HEK293 (cell line): Measurements from ENCODE around the gene DMRTA1.
A peak's percentile ranks its signal among the peaks of the same experiment; 100 is the strongest.

ENCODE experiments used
- CTCF ChIA-PET: fragments of 350-600 bp; formaldehyde crosslinking; extraction: SDS; loops from one replicate; lab custom pipeline; 2021; ENCODE audit warnings: antibody characterized with exemption; lab: Yijun Ruan, JAX
- POLR2A ChIA-PET: fragments of 300-600 bp; formaldehyde crosslinking; extraction: SDS; loops from one replicate; lab custom pipeline; 2020; ENCODE audit warnings: antibody characterized with exemption, inconsistent platforms; lab: Yijun Ruan, JAX
- H3K27ac ChIP-seq: fragments of 200-500 bp; sonication (Bioruptor generic); 2 replicates; pipeline ENCODE4 v1.5.1; 2014; ENCODE audit warnings: low read depth, low read length, control low read depth, inconsistent platforms; ENCODE audit errors: extremely low read depth
- H3K36me3 ChIP-seq, 2 experiments: fragments of 200-500 bp in 1 of 2; sonication (Bioruptor generic) in 1 of 2; 1 replicate in 1 of 2; 2 replicates in 1 of 2; pipeline ENCODE4 v1.5.1; 2014 to 2017; ENCODE audit warnings: inconsistent platforms in 2 of 2, low read length in 2 of 2; ENCODE audit not compliant: control insufficient read depth in 2 of 2, insufficient read depth in 1 of 2
- H3K4me1 ChIP-seq: fragments of 200-500 bp; sonication (Bioruptor generic); 2 replicates; pipeline ENCODE4 v1.5.1; 2014; ENCODE audit warnings: mild to moderate bottlenecking, low read length, inconsistent platforms; ENCODE audit not compliant: control insufficient read depth, insufficient read depth
- H3K4me3 ChIP-seq: 2 replicates; pipeline ENCODE4 v1.5.1; 2011; ENCODE audit warnings: low read depth, mild to moderate bottlenecking, control low read depth, low read length, moderate library complexity
- H3K9me3 ChIP-seq: fragments of 200-500 bp; sonication (Bioruptor generic); 2 replicates; pipeline ENCODE4 v1.5.1; 2014; ENCODE audit warnings: low read depth, low read length, inconsistent platforms; ENCODE audit not compliant: control insufficient read depth, insufficient read depth
- FEZF1 ChIP-seq: fragments of 450-650 bp; formaldehyde crosslinking; IDR thresholded peaks from 2 replicates; pipeline ENCODE4 v1.5.1; 2016; ENCODE audit warnings: missing biosample characterization, missing genetic modification characterization
- GLIS1 ChIP-seq: fragments of 450-650 bp; formaldehyde crosslinking; IDR thresholded peaks from 2 replicates; pipeline ENCODE4 v1.5.1; 2016; ENCODE audit warnings: missing biosample characterization, missing genetic modification characterization
- GLIS2 ChIP-seq: fragments of 450-650 bp; formaldehyde crosslinking; IDR thresholded peaks from 2 replicates; pipeline ENCODE4 v1.5.1; 2016; ENCODE audit warnings: missing biosample characterization, missing genetic modification characterization
- SCRT2 ChIP-seq: fragments of 450-650 bp; formaldehyde crosslinking; IDR thresholded peaks from 2 replicates; pipeline ENCODE4 v1.5.1; 2016; ENCODE audit warnings: missing biosample characterization, missing genetic modification characterization
- YY1 ChIP-seq: fragments of 450-650 bp; formaldehyde crosslinking; IDR thresholded peaks from 2 replicates; pipeline ENCODE4 v1.5.1; 2018; ENCODE audit warnings: missing biosample characterization, missing genetic modification characterization
- ZBTB17 ChIP-seq: fragments of 450-650 bp; formaldehyde crosslinking; IDR thresholded peaks from 2 replicates; pipeline ENCODE4 v1.5.1; 2016; ENCODE audit warnings: missing biosample characterization, missing genetic modification characterization
- ZBTB20 ChIP-seq: fragments of 450-650 bp; formaldehyde crosslinking; IDR thresholded peaks from 2 replicates; pipeline ENCODE4 v1.5.1; 2016; ENCODE audit warnings: missing biosample characterization, missing genetic modification characterization
- ZIC2 ChIP-seq: fragments of 450-650 bp; formaldehyde crosslinking; IDR thresholded peaks from 2 replicates; pipeline ENCODE4 v1.5.1; 2016; ENCODE audit warnings: missing biosample characterization, missing genetic modification characterization
- ZNF121 ChIP-seq: fragments of 450-650 bp; formaldehyde crosslinking; IDR thresholded peaks from 2 replicates; pipeline ENCODE4 v1.5.1; 2016; ENCODE audit warnings: missing biosample characterization, missing genetic modification characterization
- ZNF335 ChIP-seq: fragments of 450-650 bp; formaldehyde crosslinking; conservative IDR thresholded peaks from 2 replicates; pipeline ENCODE4 v1.5.1; 2016; ENCODE audit warnings: missing biosample characterization, missing genetic modification characterization
- ZNF423 ChIP-seq: fragments of 450-650 bp; formaldehyde crosslinking; IDR thresholded peaks from 2 replicates; pipeline ENCODE4 v1.5.1; 2016; ENCODE audit warnings: missing biosample characterization, missing genetic modification characterization
- ZNF624 ChIP-seq: fragments of 450-650 bp; formaldehyde crosslinking; IDR thresholded peaks from 2 replicates; pipeline ENCODE4 v1.5.1; 2017; ENCODE audit warnings: missing biosample characterization, missing genetic modification characterization
- ZNF777 ChIP-seq: fragments of 450-650 bp; formaldehyde crosslinking; IDR thresholded peaks from 2 replicates; pipeline ENCODE4 v1.5.1; 2017; ENCODE audit warnings: missing biosample characterization, missing genetic modification characterization, borderline replicate concordance
- ZSCAN30 ChIP-seq: fragments of 450-650 bp; IDR thresholded peaks from 2 replicates; pipeline ENCODE4 v1.5.1; 2018; ENCODE audit warnings: missing biosample characterization, mild to moderate bottlenecking, missing genetic modification characterization, moderate library complexity
- TF ChIP-seq, protein P1 (sequence below): fragments of 450-650 bp; formaldehyde crosslinking; IDR thresholded peaks from 2 replicates; pipeline ENCODE4 v1.5.1; 2016; ENCODE audit warnings: missing biosample characterization, missing genetic modification characterization
- TF ChIP-seq, protein P2 (sequence below): fragments of 450-650 bp; formaldehyde crosslinking; IDR thresholded peaks from 2 replicates; pipeline ENCODE4 v1.5.1; 2016; ENCODE audit warnings: missing biosample characterization, missing genetic modification characterization
- TF ChIP-seq, protein P3 (sequence below): fragments of 450-650 bp; formaldehyde crosslinking; IDR thresholded peaks from 2 replicates; pipeline ENCODE4 v1.5.1; 2016; ENCODE audit warnings: missing biosample characterization, missing genetic modification characterization
- TF ChIP-seq, protein P4 (sequence below): fragments of 450-650 bp; formaldehyde crosslinking; IDR thresholded peaks from 2 replicates; pipeline ENCODE4 v1.5.1; 2016; ENCODE audit warnings: missing biosample characterization, missing genetic modification characterization
- TF ChIP-seq, protein P5 (sequence below): fragments of 450-650 bp; formaldehyde crosslinking; IDR thresholded peaks from 2 replicates; pipeline ENCODE4 v1.5.1; 2016; ENCODE audit warnings: missing biosample characterization, missing genetic modification characterization
- TF ChIP-seq, protein P6 (sequence below): sonication (generic); formaldehyde crosslinking; IDR thresholded peaks from 2 replicates; pipeline ENCODE4 v1.8.1; 2022; ENCODE audit warnings: mild to moderate bottlenecking, moderate library complexity, missing genetic modification reagents
- TF ChIP-seq, protein P7 (sequence below): fragments of 450-650 bp; formaldehyde crosslinking; IDR thresholded peaks from 2 replicates; pipeline ENCODE4 v1.5.1; 2017; ENCODE audit warnings: missing biosample characterization, missing genetic modification characterization
- TF ChIP-seq, protein P8 (sequence below): fragments of 450-650 bp; formaldehyde crosslinking; optimal IDR thresholded peaks from 2 replicates; pipeline ENCODE3; 2016; ENCODE audit warnings: missing biosample characterization, mild to moderate bottlenecking, missing genetic modification characterization

The DMRTA1 gene

DNA sequence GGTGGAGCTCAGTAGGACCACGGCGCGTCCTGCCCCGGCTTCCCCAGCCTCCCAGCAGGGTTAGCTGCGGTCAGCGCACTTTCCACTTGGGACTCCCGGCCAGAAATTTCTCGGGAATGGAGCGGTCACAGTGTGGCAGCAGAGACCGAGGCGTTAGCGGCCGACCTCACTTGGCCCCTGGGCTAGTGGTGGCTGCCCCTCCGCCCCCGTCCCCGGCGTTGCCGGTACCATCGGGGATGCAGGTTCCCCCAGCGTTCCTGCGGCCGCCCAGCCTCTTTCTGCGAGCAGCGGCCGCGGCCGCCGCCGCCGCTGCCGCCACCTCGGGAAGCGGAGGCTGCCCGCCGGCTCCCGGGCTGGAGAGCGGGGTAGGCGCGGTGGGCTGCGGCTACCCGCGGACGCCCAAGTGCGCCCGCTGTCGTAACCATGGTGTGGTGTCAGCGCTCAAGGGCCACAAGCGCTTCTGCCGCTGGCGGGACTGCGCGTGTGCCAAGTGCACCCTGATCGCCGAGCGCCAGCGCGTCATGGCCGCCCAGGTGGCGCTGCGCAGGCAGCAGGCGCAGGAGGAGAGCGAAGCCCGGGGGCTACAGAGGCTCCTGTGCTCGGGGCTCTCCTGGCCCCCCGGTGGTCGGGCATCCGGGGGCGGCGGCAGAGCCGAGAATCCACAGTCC lies 460 bp downstream of the DMRTA1 start:
- ChIA-PET CTCF (interaction anchor here (2.1 kb wide), 1 partner anchor 140 kb away, joined by 9 read pairs; no protein-coding TSS in a partner anchor), POLR2A (interaction anchor here (1.1 kb wide), 1 partner anchor 13 kb away, joined by 3 read pairs; no protein-coding TSS in a partner anchor)
- peak overlapping the region; percentile 60 for H3K27ac ChIP-seq
- no peaks in the 10 kb centered on the region for H3K9me3 ChIP-seq
- H3K36me3 ChIP-seq = no peaks in the 10 kb centered on the region
- peak overlapping the region; percentile 98 for H3K4me3 ChIP-seq
- H3K4me1 ChIP-seq = no peaks in the 10 kb centered on the region
- TF ChIP-seq, protein P1, sequence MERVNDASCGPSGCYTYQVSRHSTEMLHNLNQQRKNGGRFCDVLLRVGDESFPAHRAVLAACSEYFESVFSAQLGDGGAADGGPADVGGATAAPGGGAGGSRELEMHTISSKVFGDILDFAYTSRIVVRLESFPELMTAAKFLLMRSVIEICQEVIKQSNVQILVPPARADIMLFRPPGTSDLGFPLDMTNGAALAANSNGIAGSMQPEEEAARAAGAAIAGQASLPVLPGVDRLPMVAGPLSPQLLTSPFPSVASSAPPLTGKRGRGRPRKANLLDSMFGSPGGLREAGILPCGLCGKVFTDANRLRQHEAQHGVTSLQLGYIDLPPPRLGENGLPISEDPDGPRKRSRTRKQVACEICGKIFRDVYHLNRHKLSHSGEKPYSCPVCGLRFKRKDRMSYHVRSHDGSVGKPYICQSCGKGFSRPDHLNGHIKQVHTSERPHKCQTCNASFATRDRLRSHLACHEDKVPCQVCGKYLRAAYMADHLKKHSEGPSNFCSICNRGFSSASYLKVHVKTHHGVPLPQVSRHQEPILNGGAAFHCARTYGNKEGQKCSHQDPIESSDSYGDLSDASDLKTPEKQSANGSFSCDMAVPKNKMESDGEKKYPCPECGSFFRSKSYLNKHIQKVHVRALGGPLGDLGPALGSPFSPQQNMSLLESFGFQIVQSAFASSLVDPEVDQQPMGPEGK (tag by site-specific recombination) = peak; percentile 44; the same call in 1 of the 2 replicates
- TF ChIP-seq, protein P2, sequence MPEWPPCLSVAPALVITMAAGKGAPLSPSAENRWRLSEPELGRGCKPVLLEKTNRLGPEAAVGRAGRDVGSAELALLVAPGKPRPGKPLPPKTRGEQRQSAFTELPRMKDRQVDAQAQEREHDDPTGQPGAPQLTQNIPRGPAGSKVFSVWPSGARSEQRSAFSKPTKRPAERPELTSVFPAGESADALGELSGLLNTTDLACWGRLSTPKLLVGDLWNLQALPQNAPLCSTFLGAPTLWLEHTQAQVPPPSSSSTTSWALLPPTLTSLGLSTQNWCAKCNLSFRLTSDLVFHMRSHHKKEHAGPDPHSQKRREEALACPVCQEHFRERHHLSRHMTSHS (tag by site-specific recombination) = no peak
- TF ChIP-seq SCRT2 (tag by site-specific recombination) (no peak), GLIS1 (peak; percentile 13; the same call in 1 of the 2 replicates), ZBTB20 (tag by site-specific recombination) (peak; percentile 12; the same call in 1 of the 2 replicates), ZBTB17 (tag by site-specific recombination) (peak; percentile 90), ZNF777 (peak; percentile 37; the same call in 1 of the 2 replicates), ZNF121 (no peak), YY1 (tag by site-specific recombination) (peak; percentile 73), ZNF423 (tag by site-specific recombination) (peak; percentile 94), ZNF624 (no peak), ZNF335 (tag by site-specific recombination) (peak; percentile 38), FEZF1 (tag by site-specific recombination) (no peak), GLIS2 (peak; percentile 62; the same call in 1 of the 2 replicates), ZSCAN30 (tag by site-specific recombination) (peak; percentile 40; the same call in 1 of the 2 replicates), ZIC2 (tag by site-specific recombination) (peak; percentile 55; the same call in 1 of the 2 replicates)
- TF ChIP-seq, protein P3, sequence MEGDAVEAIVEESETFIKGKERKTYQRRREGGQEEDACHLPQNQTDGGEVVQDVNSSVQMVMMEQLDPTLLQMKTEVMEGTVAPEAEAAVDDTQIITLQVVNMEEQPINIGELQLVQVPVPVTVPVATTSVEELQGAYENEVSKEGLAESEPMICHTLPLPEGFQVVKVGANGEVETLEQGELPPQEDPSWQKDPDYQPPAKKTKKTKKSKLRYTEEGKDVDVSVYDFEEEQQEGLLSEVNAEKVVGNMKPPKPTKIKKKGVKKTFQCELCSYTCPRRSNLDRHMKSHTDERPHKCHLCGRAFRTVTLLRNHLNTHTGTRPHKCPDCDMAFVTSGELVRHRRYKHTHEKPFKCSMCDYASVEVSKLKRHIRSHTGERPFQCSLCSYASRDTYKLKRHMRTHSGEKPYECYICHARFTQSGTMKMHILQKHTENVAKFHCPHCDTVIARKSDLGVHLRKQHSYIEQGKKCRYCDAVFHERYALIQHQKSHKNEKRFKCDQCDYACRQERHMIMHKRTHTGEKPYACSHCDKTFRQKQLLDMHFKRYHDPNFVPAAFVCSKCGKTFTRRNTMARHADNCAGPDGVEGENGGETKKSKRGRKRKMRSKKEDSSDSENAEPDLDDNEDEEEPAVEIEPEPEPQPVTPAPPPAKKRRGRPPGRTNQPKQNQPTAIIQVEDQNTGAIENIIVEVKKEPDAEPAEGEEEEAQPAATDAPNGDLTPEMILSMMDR (tag by site-specific recombination) = peak; percentile 95
- TF ChIP-seq, protein P4, sequence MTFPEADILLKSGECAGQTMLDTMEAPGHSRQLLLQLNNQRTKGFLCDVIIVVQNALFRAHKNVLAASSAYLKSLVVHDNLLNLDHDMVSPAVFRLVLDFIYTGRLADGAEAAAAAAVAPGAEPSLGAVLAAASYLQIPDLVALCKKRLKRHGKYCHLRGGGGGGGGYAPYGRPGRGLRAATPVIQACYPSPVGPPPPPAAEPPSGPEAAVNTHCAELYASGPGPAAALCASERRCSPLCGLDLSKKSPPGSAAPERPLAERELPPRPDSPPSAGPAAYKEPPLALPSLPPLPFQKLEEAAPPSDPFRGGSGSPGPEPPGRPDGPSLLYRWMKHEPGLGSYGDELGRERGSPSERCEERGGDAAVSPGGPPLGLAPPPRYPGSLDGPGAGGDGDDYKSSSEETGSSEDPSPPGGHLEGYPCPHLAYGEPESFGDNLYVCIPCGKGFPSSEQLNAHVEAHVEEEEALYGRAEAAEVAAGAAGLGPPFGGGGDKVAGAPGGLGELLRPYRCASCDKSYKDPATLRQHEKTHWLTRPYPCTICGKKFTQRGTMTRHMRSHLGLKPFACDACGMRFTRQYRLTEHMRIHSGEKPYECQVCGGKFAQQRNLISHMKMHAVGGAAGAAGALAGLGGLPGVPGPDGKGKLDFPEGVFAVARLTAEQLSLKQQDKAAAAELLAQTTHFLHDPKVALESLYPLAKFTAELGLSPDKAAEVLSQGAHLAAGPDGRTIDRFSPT (tag by site-specific recombination) = peak; percentile 40; the same call in 1 of the 2 replicates
- TF ChIP-seq, protein P5, sequence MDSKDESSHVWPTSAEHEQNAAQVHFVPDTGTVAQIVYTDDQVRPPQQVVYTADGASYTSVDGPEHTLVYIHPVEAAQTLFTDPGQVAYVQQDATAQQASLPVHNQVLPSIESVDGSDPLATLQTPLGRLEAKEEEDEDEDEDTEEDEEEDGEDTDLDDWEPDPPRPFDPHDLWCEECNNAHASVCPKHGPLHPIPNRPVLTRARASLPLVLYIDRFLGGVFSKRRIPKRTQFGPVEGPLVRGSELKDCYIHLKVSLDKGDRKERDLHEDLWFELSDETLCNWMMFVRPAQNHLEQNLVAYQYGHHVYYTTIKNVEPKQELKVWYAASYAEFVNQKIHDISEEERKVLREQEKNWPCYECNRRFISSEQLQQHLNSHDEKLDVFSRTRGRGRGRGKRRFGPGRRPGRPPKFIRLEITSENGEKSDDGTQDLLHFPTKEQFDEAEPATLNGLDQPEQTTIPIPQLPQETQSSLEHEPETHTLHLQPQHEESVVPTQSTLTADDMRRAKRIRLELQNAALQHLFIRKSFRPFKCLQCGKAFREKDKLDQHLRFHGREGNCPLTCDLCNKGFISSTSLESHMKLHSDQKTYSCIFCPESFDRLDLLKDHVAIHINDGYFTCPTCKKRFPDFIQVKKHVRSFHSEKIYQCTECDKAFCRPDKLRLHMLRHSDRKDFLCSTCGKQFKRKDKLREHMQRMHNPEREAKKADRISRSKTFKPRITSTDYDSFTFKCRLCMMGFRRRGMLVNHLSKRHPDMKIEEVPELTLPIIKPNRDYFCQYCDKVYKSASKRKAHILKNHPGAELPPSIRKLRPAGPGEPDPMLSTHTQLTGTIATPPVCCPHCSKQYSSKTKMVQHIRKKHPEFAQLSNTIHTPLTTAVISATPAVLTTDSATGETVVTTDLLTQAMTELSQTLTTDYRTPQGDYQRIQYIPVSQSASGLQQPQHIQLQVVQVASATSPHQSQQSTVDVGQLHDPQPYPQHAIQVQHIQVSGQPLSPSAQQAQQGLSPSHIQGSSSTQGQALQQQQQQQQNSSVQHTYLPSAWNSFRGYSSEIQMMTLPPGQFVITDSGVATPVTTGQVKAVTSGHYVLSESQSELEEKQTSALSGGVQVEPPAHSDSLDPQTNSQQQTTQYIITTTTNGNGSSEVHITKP (tag by site-specific recombination) = peak; percentile 43; the same call in 1 of the 2 replicates
- TF ChIP-seq, protein P6, sequence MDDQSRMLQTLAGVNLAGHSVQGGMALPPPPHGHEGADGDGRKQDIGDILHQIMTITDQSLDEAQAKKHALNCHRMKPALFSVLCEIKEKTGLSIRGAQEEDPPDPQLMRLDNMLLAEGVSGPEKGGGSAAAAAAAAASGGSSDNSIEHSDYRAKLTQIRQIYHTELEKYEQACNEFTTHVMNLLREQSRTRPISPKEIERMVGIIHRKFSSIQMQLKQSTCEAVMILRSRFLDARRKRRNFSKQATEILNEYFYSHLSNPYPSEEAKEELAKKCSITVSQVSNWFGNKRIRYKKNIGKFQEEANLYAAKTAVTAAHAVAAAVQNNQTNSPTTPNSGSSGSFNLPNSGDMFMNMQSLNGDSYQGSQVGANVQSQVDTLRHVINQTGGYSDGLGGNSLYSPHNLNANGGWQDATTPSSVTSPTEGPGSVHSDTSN (CRISPR knock-in tag) = peak; percentile 91
- TF ChIP-seq, protein P7, sequence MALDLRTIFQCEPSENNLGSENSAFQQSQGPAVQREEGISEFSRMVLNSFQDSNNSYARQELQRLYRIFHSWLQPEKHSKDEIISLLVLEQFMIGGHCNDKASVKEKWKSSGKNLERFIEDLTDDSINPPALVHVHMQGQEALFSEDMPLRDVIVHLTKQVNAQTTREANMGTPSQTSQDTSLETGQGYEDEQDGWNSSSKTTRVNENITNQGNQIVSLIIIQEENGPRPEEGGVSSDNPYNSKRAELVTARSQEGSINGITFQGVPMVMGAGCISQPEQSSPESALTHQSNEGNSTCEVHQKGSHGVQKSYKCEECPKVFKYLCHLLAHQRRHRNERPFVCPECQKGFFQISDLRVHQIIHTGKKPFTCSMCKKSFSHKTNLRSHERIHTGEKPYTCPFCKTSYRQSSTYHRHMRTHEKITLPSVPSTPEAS (tag by site-specific recombination) = no peak
- TF ChIP-seq, protein P8, sequence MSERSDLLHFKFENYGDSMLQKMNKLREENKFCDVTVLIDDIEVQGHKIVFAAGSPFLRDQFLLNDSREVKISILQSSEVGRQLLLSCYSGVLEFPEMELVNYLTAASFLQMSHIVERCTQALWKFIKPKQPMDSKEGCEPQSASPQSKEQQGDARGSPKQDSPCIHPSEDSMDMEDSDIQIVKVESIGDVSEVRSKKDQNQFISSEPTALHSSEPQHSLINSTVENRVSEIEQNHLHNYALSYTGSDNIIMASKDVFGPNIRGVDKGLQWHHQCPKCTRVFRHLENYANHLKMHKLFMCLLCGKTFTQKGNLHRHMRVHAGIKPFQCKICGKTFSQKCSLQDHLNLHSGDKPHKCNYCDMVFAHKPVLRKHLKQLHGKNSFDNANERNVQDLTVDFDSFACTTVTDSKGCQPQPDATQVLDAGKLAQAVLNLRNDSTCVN (tag by site-specific recombination) = peak; percentile 77
